Tibial artery (tissue), 4 donors: ENCODE data around the gene TRDMT1.

Experiments used
- DNase-seq, 2 donors: peaks; one replicate each; pipeline ENCODE4 v3.0.0-alpha.2; 2019
- H3K27ac ChIP-seq, 2 donors: fragments of 200-600 bp; sonication (generic) in 1 of 2; 1 replicate in 1 of 2; 2 replicates in 1 of 2; pipeline ENCODE4 v1.5.1; 2018 to 2019; ENCODE audit warnings: mild to moderate bottlenecking in 1 of 2
- H3K27me3 ChIP-seq, 2 donors: fragments of 200-600 bp; sonication (generic) in 1 of 2; one replicate each; pipeline versions ENCODE4 v1.5.1 to v1.6.0; 2016 to 2019
- H3K36me3 ChIP-seq, 3 donors: fragments of 200-600 bp; sonication (generic) in 2 of 3; one replicate each; pipeline ENCODE4 v1.5.1; 2016 to 2019; ENCODE audit warnings: mild to moderate bottlenecking in 2 of 3
- H3K4me1 ChIP-seq, 4 donors: fragments of 200-600 bp; sonication (generic) in 2 of 4; 1 replicate in 3 of 4; 2 replicates in 1 of 4; pipeline ENCODE4 v1.5.1; 2016 to 2019
- H3K4me3 ChIP-seq, 2 donors: fragments of 200-600 bp; sonication (generic) in 1 of 2; 1 replicate in 1 of 2; 2 replicates in 1 of 2; pipeline ENCODE4 v1.5.1; 2018 to 2019; ENCODE audit warnings: mild to moderate bottlenecking in 2 of 2
- H3K9me3 ChIP-seq, 3 donors: fragments of 200-600 bp; sonication (generic) in 1 of 3; one replicate each; pipeline ENCODE4 v1.5.1; 2016 to 2019
- CTCF ChIP-seq, 2 experiments: fragments of 200-600 bp in 1 of 2; fragments of 450-650 bp in 1 of 2; IDR thresholded peaks; one replicate each; pipeline ENCODE4 v1.5.1; 2017 to 2019; ENCODE audit warnings: antibody characterized with exemption in 2 of 2, mild to moderate bottlenecking in 1 of 2, moderate library complexity in 1 of 2
- intact Hi-C: fragments of 100-400 bp; cut with DNase I; formaldehyde crosslinking; loops from one replicate; pipeline ENCODE4 v1.15.0; 2023; ENCODE audit warnings: low total_unique reads

Gene TRDMT1

GRCh38 chr10:17213646-17214349, 12.3 kb upstream of the TRDMT1 start:
- TF ChIP-seq CTCF (IDR thresholded peaks at IDR 0.05) = no peak
- H3K4me1 ChIP-seq = peaks cover 0 to 85% (median 42%) of the 10 kb centered on the region in 4 donors
- no peaks in the 10 kb centered on the region for H3K9me3 ChIP-seq
- no peak for DNase-seq
- H3K36me3 ChIP-seq = no peaks in the 10 kb centered on the region
- peak overlapping the region; percentile 83 to 91 for H3K27ac ChIP-seq
- intact Hi-C loops = no loop called here
- H3K27me3 ChIP-seq = no peaks in the 10 kb centered on the region
- no peak overlapping the region for H3K4me3 ChIP-seq

- H3K27me3 ChIP-seq = no peaks in the 10 kb centered on the region
- no peak for TF ChIP-seq CTCF (IDR thresholded peaks at IDR 0.05)
- H3K4me3 ChIP-seq = no peak overlapping the region
- H3K9me3 ChIP-seq = no peaks in the 10 kb centered on the region
- peak overlapping the region; percentile 83 to 91 for H3K27ac ChIP-seq
- intact Hi-C loops = no loop called here
- peaks cover 0 to 94% (median 42%) of the 10 kb centered on the region in 4 donors for H3K4me1 ChIP-seq
- no peak for DNase-seq
- no peaks in the 10 kb centered on the region for H3K36me3 ChIP-seq
These were observed 11.3 kb upstream of the TRDMT1 start for GRCh38 chr10:17212802-17213221.

- Histone ChIP-seq H3K27me3 (no peaks in the 10 kb centered on the region), H3K27ac (peak overlapping the region; percentile 60 to 67), H3K9me3 (no peaks in the 10 kb centered on the region), H3K4me3 (peak overlapping the region in 1 of 2 donors; percentile 25), H3K4me1 (peaks cover 0 to 79% (median 24%) of the 10 kb centered on the region in 4 donors), H3K36me3 (no peaks in the 10 kb centered on the region)
- DNase-seq = no peak
- no peak for TF ChIP-seq CTCF (IDR thresholded peaks at IDR 0.05)
- intact Hi-C loops = no loop called here
These were observed 8.9 kb upstream of the TRDMT1 start for GRCh38 chr10:17210361-17210760.

- peak overlapping the region; percentile 60 to 67 for H3K27ac ChIP-seq
- DNase-seq = no peak
These were observed 8.4 kb upstream of the TRDMT1 start for GRCh38 chr10:17209881-17210280.

GRCh38 chr10:17209302-17209701, 7.8 kb upstream of the TRDMT1 start:
- no peaks in the 10 kb centered on the region for H3K27me3 ChIP-seq
- DNase-seq = no peak
- H3K36me3 ChIP-seq = no peaks in the 10 kb centered on the region
- no peak overlapping the region for H3K4me3 ChIP-seq
- no peaks in the 10 kb centered on the region for H3K9me3 ChIP-seq
- peaks cover 0 to 68% (median 17%) of the 10 kb centered on the region in 4 donors for H3K4me1 ChIP-seq
- no peak for TF ChIP-seq CTCF (IDR thresholded peaks at IDR 0.05)
- intact Hi-C loops = no loop called here
- H3K27ac ChIP-seq = peak overlapping the region; percentile 60 to 67

More at GRCh38 chr10:17209881-17210280, 8.4 kb upstream of the TRDMT1 start:
- Histone ChIP-seq H3K4me1 (peaks cover 0 to 74% (median 22%) of the 10 kb centered on the region in 4 donors), H3K27me3 (no peaks in the 10 kb centered on the region), H3K9me3 (no peaks in the 10 kb centered on the region), H3K4me3 (peak overlapping the region in 1 of 2 donors; percentile 25), H3K36me3 (no peaks in the 10 kb centered on the region)
- no peak for TF ChIP-seq CTCF (IDR thresholded peaks at IDR 0.05)
- intact Hi-C loops = no loop called here
